SU-DHL-6 (cell line): ENCODE data around the gene CNKSR1.

ENCODE experiments used
- CTCF ChIP-seq: fragments of 200-600 bp; sonication (generic); IDR thresholded peaks from one replicate; pipeline ENCODE4 v1.5.1; 2017; ENCODE audit warnings: antibody characterized with exemption, mild to moderate bottlenecking, low read length, moderate library complexity; ENCODE audit not compliant: insufficient read depth, poor library complexity, severe bottlenecking
- EZH2phosphoT487 ChIP-seq: fragments of 200-600 bp; sonication (generic), shearing (Covaris generic); conservative IDR thresholded peaks from 2 replicates; pipeline ENCODE4 v1.6.1; 2018; ENCODE audit warnings: mild to moderate bottlenecking, antibody characterized with exemption, low read length, moderate library complexity, mixed read lengths

GRCh38 chr1:26134466-26134865 is 42.8 kb upstream of the CNKSR1 start:
- TF ChIP-seq CTCF (no peak), EZH2phosphoT487 (no peak)
